ENCODE results near the gene ELANE. TPM values are rescaled to one million over a fixed set of nuclear protein-coding genes. Genes with fewer than 3 reads are reported as not detected.

ELANE gene
- total RNA-seq, 2 donors from 2014 or later = 1.4 TPM; not detected in 1

GRCh38 chr19:871446-872265, 19.6 kb downstream of the ELANE start:
- H3K4me1 ChIP-seq (replicated peaks) = no peaks in the 10 kb centered on the region
- DNase-seq (ENCODE audit: low spot score) = no peak
- H3K4me3 ChIP-seq = no peak overlapping the region
- peak overlapping the region in 1 of 2 donors; percentile 47 for H3K27ac ChIP-seq
- intact Hi-C loops (cut with DNase I) = no loop called here
- H3K27me3 ChIP-seq (replicated peaks; ENCODE audit: insufficient read depth) = no peaks in the 10 kb centered on the region
- no peak for TF ChIP-seq CTCF (IDR thresholded peaks at IDR 0.05)
- no peak for TF ChIP-seq POLR2A (IDR thresholded peaks at IDR 0.05)
- no peak for TF ChIP-seq POLR2AphosphoS5 (IDR thresholded peaks at IDR 0.05)
- peaks cover 0 to 2% of the 10 kb centered on the region in 2 donors for H3K36me3 ChIP-seq
- WGBS = 91% methylated on average over 24 of the region's 33 CpGs
- H3K9me3 ChIP-seq = no peaks in the 10 kb centered on the region

GRCh38 chr19:872266-872951, 20.3 kb downstream of the ELANE start:
- Histone ChIP-seq H3K27ac (peak overlapping the region; percentile 17 to 47), H3K4me3 (no peak overlapping the region), H3K27me3 (replicated peaks; ENCODE audit: insufficient read depth) (no peaks in the 10 kb centered on the region), H3K4me1 (replicated peaks) (no peaks in the 10 kb centered on the region), H3K9me3 (no peaks in the 10 kb centered on the region), H3K36me3 (peaks cover 0 to 2% of the 10 kb centered on the region in 2 donors)
- intact Hi-C loops (cut with DNase I) = no loop called here
- TF ChIP-seq CTCF (IDR thresholded peaks at IDR 0.05) = no peak
- TF ChIP-seq POLR2A (IDR thresholded peaks at IDR 0.05) = no peak
- no peak for TF ChIP-seq POLR2AphosphoS5 (IDR thresholded peaks at IDR 0.05)
- no peak for DNase-seq (ENCODE audit: low spot score)
- WGBS = 75% methylated on average over 27 of the region's 27 CpGs

- H3K4me1 ChIP-seq (replicated peaks) = no peaks in the 10 kb centered on the region
- DNase-seq (ENCODE audit: low spot score) = no peak
- intact Hi-C loops (cut with DNase I) = no loop called here
- no peak overlapping the region for H3K4me3 ChIP-seq
- H3K9me3 ChIP-seq = no peaks in the 10 kb centered on the region
- 95% methylated on average over 10 of the region's 13 CpGs for WGBS
- peaks cover 0 to 2% of the 10 kb centered on the region in 2 donors for H3K36me3 ChIP-seq
- no peak for TF ChIP-seq POLR2A (IDR thresholded peaks at IDR 0.05)
- no peak for TF ChIP-seq CTCF (IDR thresholded peaks at IDR 0.05)
- no peak for TF ChIP-seq POLR2AphosphoS5 (IDR thresholded peaks at IDR 0.05)
- H3K27ac ChIP-seq = no peak overlapping the region
- H3K27me3 ChIP-seq (replicated peaks; ENCODE audit: insufficient read depth) = no peaks in the 10 kb centered on the region
These were observed 21.0 kb downstream of the ELANE start for GRCh38 chr19:873084-873483.

DNA sequence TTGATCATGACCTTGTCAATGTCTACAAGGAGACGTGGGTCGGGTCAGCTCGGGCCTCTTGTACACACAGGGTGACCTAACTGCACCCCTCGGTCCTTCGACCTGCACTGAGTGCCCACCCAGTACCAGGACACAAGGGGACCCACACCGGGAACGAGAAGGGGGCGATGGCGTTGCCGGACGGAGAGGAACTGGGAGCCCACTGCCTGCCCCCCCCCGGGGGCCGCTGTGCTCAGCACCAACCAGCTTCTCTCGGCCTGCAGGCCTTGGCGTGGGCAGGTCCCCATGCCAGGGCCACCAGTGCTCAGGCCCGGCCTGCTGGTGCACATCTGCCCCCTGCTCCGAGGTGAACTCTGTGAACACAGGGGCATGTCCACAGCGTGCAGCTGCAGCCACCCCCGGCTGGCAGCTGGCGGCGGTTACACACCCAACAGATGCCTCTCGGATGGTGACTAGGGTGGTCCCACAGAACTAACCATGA, 21.5 kb downstream of the ELANE start:
- H3K9me3 ChIP-seq = no peaks in the 10 kb centered on the region
- H3K4me1 ChIP-seq (replicated peaks) = no peaks in the 10 kb centered on the region
- TF ChIP-seq CTCF (IDR thresholded peaks at IDR 0.05) (no peak), POLR2AphosphoS5 (IDR thresholded peaks at IDR 0.05) (no peak), POLR2A (IDR thresholded peaks at IDR 0.05) (no peak)
- no peak for DNase-seq (ENCODE audit: low spot score)
- intact Hi-C loops (cut with DNase I) = no loop called here
- no peak overlapping the region for H3K4me3 ChIP-seq
- H3K27me3 ChIP-seq (replicated peaks; ENCODE audit: insufficient read depth) = no peaks in the 10 kb centered on the region
- H3K27ac ChIP-seq = no peak overlapping the region
- whole genome bisulfite sequencing = 95% methylated on average over 22 of the region's 22 CpGs
- H3K36me3 ChIP-seq = peaks cover 0 to 2% of the 10 kb centered on the region in 2 donors

Measured in prostate gland (tissue), 2 donors.